Activated CD8-positive, alpha-beta memory T cell treated with anti-CD3 and anti-CD28 coated beads, Interleukin-2, amount 50 U/mL, for 1 hour (primary cell): Measurements from ENCODE around the gene NR1D1.
A peak's percentile ranks its signal among the peaks of the same experiment; 100 is the strongest.
"Not testable (repeated sequence)": the region's sequence is repeated elsewhere in the genome, so short reads cannot be mapped to it uniquely, and the experiment has no call there.

Experiments
- DNase-seq: peaks from one replicate; pipeline ENCODE4 v3.0.0-alpha.2; 2020; ENCODE audit errors: extremely low read depth

NR1D1 gene

DNA sequence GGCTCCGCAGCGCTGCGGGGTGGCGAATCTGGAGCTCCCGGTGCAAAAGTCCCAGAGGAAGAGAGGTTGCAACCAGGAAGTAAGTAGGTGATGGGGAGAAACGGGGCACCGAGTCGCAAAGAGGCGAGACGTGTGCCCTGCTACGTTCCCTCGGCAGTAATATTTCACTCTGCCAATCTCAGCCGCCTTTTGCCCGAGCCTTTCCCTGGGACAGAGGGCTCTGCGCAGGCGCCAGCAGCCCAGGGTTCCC lies at the start of gene NR1D1:
Gene NR1D1, minus strand, starts transcription at position 171 of the 250 bp plus-strand sequence. CDS start 495 bp downstream, outside the sequence.
- no peak for DNase-seq

DNA sequence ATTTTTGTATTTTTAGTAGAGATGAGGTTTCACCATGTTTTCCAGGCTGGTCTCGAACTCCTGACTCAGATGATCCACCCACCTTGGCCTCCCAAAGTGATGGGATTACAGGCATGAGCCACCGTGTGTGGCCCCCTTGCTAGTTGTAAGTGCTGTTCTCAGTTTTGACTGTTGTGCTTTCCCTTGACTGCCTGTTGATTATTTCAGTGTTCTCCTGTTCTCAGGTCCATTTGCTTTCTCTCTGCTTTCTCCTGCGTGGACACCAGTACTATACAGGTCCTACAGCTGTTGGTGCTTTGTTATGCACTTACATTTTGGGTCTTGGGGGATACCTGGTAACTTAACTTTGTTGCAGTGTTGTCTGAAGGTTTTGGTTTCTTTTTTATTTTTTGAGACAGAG lies 48.1 kb upstream of the NR1D1 start:
- no peak for DNase-seq

DNA sequence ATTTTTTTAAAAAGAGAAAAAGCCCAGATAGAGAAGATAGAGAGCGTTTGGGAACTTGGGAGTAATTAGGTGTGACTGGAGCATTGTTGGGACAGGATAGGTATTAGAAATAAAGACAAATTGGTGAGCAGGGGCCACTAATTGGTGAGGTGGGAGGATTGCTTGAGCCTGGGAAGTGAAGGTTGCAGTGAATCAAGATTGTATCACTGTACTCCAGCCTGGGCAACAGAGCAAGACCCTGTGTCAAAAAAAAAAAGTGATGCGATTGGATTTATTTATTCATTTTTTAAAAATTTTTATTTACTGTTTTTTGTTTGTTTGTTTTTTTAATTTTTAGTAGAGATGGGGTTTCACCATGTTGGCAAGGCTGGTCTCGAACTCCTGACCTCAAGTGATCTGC lies 45.1 kb upstream of the NR1D1 start:
- no peak for DNase-seq

DNA sequence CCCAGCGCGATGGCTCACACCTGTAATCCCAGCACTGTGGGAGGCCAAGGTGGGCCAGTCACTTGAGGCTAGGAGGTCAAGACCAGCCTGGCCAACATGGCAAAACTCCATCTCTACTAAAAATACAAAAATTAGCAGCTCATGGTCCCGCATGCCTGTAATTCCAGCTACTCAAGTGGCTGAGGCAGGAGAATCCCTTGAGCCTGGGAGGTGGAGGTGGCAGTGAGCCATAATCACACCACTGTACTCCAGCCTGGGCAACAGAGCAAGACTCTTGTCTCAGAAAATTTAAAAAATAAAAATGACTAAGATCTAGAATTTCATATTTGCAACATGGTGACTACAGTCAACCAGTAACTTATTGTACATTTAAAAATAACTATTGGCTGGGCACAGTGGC lies 42.8 kb upstream of the NR1D1 start:
- DNase-seq, result not testable (repeated sequence)

DNA sequence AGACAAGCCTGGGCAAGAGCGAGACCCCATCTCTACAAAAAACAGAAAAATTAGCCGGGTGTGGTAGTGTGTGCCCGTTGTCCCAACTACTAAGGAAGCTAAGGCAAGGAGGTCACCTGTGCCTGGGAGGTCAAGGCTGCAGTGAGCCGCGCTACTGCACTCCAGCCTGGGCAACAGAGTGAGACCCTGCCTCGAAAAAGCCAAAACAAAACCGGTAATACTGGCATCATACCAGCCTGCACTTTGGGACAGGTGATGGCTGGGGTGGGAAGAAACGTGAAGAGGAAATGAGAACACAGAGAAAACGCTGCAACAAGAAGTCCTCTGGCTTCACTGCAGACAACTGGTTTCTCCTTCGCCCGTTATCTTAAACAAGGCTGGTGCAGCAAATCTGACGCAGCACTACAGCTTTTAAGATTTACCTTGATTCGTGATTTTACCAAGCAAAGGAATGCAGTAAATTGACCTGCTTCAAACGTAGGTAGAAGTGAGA lies 39.2 kb upstream of the NR1D1 start:
- DNase-seq, result no peak

DNA sequence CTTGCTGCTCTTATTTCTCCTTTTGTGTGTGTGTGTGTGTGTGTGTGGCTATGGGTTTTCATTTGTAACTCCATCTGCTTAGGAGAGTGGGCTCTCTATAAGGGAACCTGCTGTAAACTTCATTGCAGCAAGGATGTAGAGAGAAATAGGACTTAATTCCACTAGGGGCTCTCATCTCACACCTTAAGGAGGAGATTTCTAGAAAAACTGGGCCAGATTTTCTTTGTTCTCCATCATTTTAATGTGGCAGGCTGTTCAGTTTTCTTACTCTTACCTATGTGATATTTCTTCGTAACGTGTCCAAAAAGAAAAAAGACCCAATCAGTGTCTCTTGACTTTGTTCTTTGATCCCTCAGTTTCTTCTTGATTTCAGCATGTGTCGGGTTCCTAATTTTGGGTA lies 35.4 kb upstream of the NR1D1 start:
- DNase-seq, result no peak

DNA sequence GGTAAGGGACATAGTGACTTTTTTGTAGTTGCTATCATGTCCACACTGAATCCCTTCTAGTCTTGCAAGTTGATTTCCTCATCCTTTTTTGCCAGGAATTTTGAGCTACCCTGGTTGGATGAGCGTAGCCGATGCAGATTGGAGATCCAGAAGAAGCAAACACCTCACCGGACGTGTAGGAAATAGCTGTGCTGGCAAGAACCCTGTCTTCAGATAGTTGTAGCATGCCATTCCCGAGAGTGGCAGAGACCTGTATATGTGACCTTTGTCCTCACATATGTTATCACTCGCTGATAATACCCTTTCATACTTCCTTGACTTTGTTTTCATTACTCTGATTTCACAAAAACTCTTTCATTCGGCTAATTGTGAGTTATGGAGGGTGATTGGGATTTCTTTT lies 33.8 kb upstream of the NR1D1 start:
- no peak for DNase-seq

DNA sequence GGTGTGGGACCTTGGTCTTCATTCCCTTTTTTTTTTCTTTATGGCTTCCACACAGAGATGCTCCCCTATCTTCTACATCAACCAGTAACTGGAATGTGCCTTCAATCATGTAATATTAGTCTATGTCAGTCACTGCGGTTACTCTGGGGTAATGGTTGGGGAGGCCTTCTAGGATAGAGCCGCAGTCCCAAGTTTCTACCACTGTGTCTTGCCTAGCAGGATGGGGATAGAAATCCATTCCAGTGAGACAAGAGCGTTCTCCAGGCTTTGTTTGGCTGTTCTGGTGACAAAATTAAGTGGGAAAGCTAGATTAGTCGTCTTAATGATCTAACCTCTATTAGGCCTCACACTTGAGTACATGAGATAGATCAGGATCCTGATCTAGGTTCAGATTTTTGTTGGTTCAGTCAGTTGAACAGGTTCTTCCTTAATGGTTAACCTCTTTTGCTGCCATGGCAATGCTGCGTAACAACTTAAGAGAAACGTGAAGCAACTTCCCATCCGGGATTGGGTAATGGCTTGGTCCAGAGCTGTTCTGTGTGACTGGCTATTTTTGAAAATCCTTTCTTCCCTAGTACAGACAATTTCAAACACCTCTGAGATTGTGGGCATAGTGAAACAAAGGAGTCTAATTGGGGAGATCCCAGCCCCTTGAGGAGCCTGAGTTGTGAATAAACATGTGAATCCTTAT lies 30.1 kb upstream of the NR1D1 start:
- DNase-seq, result no peak

DNA sequence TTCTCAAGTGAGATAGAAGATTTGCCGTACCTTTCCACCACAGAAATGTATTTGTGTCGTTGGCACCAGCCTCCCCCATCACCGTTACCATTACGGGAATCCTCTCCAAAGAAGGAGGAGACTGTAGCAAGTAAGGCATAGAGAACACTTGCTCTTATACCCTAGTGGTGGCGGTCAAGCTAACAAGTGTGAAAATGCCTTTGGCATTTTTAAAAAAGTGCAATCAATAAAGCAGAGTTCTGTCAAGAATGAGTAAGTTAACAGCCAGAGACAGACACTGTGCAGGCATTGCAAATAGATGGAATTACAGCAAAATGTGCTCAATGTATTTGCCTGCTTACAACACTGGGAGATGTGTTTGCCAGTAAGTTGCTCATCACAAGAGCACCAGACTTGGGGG lies 29.1 kb upstream of the NR1D1 start:
- no peak for DNase-seq

DNA sequence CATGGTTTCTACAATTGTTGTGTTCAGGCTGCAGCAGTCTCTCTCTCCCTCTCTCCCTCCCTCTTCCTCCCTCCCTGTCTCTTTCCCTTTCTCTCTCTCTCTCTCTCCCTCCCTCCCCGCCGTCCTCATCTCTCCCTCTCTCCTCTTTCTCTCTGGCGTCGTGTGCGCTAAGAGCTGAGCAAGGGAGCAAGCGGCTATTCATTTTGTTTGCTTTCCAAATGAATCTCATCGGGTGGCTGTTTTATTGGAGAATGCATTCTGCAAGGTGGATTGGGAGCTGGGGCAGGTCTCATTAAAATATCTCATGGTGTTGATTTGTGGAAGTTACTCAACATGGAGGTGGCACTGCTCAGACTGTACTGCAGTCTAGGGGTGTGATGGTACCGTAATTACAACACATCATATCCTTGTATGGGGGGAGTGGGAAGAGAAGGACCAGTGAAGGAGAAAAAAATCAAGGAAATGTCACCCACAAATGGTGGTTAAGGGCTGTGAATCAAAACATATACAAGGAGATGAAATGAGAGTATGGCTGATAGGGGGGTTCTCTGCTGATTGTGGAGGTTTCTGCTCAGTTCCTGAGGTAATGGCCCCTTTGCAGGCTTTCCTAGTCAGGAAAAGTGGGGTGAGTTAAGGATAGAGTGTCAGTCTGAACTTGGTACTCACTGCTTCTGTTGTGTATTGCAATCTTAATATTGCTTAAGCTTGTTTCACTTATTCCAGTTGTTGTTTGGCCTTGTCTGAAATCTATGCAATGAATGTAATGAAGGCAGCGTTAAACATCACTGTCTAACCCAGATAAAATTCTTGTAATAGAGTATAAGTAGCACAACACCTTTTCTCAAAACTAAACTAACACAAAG lies 24.1 kb upstream of the NR1D1 start:
- DNase-seq, result no peak

DNA sequence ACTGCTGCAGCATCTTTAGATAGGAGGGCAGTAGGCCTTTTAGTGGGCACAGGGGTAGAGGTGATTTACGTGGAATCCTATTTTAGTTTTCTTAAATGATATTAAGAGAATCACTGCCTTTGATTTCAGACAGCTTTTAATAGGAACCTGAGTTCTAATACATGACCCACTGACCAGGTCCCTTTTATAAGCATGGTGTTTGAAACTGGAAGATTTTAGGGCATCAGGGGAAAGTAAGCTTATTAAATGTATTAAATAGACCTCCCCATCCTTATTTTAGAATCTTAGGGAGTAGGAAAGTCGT lies 23.4 kb upstream of the NR1D1 start:
- no peak for DNase-seq

DNA sequence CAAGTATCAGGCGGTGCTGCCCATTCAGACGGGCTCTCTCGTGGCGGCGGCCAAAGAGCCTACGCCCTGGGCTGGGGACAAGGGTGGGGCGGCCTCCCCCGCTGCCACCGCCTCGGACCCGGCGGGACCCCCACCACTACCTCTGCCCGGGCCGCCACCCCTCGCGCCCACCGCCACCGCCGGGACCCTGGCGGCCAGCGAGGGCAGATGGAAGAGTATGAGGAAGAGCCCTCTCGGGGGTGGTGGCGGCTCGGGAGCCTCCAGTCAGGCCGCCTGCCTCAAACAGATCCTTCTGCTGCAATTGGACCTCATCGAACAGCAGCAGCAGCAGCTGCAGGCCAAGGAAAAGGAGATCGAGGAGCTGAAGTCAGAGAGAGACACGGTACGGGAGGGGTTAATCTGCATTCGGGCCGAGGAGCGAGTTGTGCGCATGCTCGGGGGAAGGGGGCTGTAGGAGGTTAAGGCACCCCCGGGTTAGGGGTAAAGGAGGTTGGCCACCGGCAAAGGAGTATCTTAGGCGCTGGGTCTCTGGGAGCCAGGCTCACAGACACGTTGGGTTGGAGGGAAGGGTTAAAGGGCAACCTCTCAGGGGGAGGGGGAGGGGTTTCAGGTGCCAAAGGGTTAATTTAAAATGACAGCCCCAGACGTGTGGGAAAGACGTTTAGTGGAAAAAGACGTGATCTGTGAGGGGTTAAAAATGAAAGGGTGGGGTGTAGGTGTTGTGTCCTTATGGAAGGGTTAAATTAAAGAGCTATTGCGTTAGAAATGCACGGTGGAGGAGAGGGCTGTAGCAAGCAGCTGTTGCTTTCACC lies 22.8 kb upstream of the NR1D1 start:
- DNase-seq, result no peak

DNA sequence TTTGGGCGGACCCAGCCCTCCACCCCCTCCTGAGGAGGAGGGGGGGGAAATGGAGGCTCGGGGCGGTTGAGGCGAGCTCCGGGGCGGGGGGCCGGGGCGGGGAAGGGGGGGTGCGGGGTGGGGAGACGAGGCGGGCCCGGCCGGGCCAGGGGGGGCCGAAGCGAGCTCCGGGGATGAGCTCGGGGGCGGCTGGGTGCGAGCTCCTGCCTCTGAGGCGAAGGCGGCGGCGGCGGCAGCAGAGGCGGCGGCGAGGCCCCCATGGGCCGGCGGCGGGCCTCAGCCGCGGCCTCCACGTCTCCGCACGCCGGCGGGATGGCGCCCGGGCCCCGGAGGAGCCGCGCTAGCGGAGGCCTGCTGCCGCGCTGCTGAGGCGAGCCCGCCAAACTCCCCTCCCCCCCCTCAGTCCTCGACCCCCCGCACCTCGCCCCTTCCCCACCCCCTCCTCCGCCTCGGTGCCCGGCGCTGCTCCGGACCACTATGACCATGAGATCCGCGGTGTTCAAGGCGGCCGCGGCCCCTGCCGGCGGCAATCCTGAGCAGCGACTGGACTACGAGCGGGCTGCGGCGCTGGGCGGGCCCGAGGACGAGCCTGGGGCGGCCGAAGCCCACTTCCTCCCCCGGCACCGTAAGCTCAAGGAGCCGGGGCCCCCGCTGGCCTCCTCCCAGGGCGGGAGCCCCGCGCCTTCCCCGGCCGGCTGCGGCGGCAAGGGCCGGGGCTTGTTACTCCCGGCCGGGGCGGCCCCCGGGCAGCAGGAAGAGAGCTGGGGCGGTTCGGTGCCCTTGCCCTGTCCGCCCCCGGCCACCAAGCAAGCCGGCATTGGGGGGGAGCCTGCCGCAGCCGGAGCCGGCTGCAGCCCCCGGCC lies 22.0 kb upstream of the NR1D1 start:
- no peak for DNase-seq

DNA sequence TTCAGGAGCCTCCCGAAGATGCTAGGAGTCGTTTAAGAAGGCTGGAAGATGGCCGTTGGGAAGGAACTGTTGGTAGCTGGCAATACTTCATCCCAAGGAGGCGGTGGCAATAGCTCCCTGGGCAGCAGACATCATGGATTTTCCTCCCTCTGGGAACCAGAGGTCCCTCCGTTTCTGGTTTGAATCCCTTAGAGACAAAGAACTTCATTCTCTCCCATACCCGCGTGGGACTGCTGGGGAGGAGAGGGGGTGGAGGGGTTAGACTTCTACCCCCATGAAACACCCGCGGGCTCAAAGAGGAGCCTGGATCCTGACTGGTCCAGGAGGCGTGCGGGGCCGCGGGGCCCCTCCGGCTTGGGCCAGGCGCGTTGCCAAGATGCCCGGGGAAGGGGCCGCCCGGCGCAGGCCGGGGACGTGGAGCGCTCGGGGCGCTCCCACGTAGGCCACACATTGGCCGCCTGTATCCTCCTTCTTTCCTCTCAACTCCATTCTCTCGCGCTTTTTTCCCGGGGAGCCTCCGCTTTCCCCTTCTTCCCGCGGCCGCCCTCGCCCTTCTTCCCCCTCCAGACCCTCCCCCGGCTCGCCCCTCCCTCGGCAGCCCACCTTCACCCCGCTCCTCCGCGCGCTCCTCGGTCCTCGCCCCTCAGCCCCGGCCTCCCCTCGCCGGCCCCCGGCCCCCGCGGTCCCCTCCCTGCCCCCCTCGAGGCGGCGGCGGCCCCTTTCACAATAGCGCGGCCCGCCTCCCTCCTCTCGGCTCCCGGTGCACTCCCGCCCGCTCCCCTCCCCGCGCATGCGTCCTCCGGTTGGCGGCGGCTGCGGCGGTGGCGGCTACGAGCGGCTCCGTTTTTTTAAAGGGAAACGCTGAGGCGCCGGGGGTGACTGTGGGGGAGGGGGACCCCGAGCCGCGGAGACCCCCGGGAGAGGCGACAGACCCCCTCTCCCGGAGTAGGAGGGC lies 21.1 kb upstream of the NR1D1 start, which contains the start of gene MSL1:
Gene MSL1, plus strand, starts transcription at position 791 of the 955 bp plus-strand sequence. CDS start 642 bp downstream, outside the sequence.
- DNase-seq, result no peak

DNA sequence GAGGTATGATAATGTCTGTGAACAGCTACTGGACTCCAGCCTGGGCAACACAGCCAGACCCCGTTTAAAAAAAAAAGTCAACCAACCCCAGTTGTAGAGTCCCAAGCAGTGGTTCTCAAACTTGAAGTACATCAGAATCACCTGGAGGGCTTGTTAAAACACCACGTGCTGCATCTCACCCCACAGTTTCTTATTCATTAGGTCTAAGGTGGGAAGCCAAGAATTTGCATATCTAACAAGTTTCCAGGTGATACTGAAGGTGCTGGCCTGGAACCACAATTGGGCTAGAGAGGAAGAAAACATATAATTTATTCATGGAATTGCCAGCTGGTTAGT lies 14.7 kb upstream of the NR1D1 start:
- DNase-seq, result no peak

DNA sequence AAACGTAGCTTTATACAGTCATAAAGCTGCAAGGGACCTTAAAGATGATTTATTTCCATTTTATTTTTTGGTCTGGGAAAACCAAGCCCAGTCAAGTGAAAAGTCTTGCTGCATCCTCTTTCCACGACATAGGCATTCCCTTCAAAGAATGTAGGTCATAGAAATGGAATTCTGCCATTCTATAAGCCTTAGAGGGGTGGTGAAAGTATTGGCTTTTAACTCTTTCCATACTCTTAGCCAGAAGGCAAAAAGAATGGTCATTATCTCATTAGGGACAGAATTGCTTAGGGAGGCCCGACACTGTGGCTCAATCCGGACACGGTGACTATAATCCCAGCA lies 13.5 kb upstream of the NR1D1 start:
- DNase-seq, result no peak

DNA sequence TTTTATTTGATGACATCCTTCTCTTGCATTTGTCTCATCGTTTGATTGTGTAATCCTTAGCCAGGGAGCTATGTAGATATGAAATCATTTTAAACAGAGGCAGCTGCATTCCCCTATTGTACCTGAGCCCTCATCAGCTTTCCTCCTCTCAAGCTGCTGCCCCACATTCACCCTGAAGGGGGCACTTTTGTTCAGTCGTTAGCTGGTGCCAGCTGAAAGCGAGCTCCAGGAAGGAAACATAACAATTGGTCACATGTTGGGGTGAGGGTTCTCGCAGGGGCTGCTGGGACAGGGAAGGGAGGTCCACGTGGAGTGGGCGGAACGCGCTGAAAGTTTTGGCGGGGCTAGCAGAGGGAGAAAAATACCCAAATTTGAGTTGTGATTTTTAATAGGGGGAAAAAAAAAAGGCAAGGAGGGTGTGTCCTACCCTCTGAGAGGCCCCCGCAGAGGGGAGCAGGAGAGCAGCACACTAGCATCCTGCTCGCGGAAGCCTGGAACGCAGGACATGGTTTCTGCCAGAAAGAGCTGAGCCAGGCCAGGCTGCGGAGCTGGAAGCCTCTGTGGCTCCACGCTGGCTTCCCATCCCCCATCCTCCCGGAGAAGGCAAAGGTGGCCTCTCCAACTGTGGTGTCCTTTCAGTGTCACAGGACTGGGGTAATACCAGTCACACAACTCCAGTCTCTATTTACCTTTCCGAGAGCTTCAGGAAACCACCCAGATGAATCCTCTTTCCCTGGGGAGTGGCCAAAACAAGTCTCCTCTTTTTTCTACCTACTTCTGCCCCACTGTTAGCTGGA lies 12.9 kb upstream of the NR1D1 start:
- peak; percentile 77 for DNase-seq

DNA sequence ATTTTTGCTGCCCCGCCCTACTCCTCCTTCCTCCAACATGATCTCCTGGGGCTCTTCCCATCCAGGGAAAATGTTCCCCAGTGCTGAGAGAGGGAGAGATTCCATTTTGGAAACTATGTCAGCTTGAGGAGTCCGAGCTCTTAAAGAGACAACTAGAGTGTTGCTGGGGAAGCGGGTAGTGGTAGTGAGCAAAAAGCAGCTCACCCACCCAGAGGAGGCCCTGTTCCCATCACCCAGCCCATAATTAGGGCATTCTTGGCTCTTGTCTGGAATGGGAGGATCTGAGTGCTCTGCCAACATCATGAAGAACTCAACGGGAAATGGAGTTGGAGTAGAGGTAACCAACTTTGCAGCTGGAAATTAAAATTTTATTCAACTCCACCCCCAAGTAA lies 12.3 kb upstream of the NR1D1 start:
- DNase-seq, result no peak

DNA sequence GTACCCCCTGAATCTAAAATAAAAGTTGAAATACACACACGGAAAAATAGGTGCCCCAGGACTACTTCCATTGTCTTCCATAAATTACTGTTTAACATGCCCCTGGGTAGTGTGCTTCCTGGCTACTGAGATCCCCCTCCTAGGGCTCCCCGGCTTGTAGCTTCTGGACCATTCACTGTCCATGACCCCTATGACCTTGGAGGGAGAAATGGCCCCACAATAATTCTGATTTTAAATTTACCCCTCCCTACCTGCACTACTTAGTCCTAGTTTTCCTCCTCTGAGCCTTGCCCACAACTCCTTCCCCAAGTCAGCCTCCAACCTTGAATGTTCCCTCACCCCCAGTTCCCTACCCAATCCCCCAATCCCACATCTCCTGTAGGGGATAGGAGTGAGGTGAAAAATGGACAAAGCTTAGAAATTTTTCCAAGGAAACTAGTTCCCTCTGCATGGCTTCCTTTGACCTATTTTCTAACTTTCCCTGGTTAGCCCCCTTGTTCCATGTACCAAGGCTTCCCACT lies 11.9 kb upstream of the NR1D1 start:
- DNase-seq, result no peak
